ENCODE measurements around the gene GUCY1B1. TPM values are rescaled to one million over a fixed set of nuclear protein-coding genes. Genes with fewer than 3 reads are reported as not detected.
A peak's percentile ranks its signal among the peaks of the same experiment; 100 is the strongest.

GUCY1B1 gene
- total RNA-seq, 8 experiments from 2014 or later, result 0.17 to 25.0 (median 13.0) TPM

DNA sequence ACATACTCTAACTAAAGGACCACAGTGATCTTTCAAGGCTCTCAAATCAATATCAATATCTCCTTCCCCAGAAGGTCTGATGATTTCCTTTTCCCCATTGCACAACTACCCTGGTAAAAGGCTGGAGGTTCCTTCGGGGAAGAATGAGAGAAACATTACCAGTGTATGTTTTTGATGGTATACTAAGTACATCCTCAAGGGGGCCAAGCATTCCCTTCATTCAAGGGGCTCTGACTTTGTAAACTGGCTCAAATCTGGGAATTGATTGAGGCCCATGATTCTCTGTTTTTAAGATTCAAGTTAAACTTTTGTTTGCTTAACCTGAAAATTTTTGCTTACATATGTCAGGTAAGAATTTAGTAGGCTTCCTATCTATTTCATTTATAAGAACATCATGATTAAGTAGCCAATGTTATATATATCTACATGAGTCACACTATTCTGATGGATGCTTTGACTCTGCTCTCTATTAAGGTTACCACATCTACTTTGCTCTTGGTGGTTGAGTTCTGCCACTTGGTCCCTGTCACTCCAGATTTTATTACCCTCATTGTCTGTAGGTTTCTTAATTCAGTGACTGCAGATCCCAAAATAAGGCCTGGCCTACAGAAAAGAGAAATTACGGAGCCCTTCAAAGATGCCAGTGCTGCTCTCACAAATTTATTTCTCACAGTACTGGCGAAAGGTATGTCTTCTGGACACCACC, 16.4 kb upstream of the GUCY1B1 start:
- Histone ChIP-seq H3K4me3 (no peak overlapping the region), H3K4me1 (replicated peaks in 1 of 2) (peaks cover 2 to 7% of the 10 kb centered on the region in 2 donors), H3K27ac (no peak overlapping the region)
- 33 to 100% (median 77%) methylated on average over 1 to 3 of the region's 3 CpGs; no CpG with 5 or more reads in 1 of the 10 experiments for WGBS, 10 experiments
- in situ Hi-C loops (cut with MboI; ENCODE audit: low pct_unique_long_range_greater_than_20kb in 2 of 9, low sequenced_read_pairs in 9 of 9, unreplicated experiment in 9 of 9), result no loop called here
- ATAC-seq (replicated peaks in 6 of 8), result no peak

DNA sequence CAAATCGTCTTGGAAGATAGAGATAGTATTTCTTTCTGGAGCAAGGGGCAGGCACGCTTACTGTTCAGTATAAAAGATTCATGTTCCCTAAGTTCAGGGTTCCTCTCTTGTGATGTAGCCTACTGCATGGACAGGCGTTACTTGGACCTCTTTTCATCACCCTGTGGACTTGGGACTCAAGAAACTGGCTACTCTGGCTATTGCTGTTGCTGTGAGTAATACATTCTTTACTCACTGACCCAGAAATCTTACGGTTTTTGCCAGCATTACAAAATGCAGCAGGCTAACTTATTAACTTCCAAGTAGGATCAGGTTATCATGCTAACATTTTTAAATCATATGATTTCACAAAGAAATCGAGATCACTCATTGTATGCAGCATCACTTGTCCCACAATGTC, 12.8 kb upstream of the GUCY1B1 start:
- Histone ChIP-seq H3K4me3 (no peak overlapping the region), H3K27ac (no peak overlapping the region), H3K4me1 (replicated peaks in 1 of 2) (peaks cover 4 to 7% of the 10 kb centered on the region in 2 donors)
- WGBS, 10 experiments, result 5 to 100% (median 68%) methylated on average over 1 to 4 of the region's 5 CpGs
- ATAC-seq (replicated peaks in 6 of 8), result no peak
- in situ Hi-C loops (cut with MboI; ENCODE audit: low pct_unique_long_range_greater_than_20kb in 2 of 9, low sequenced_read_pairs in 9 of 9, unreplicated experiment in 9 of 9), result no loop called here

DNA sequence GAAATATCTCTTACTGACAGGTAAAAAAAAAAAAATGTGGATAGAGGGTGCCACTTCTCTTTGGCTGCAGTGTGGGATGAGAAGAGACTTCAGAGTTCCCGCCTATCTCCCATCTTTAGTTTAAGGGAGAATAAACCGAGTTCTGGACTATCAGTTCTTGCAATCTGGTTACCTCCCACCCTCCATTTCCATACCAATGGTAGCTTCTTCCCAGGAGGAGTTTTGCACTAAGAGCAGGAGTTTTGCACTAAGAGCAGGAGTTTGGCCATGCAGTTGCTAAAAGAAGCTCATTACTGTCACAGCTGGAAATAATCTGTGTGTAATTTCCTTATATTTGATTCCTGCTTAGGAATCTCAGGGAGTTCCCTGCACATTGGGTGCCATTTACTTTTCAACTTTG, 10.8 kb upstream of the GUCY1B1 start:
- Histone ChIP-seq H3K27ac (no peak overlapping the region), H3K4me3 (no peak overlapping the region), H3K4me1 (replicated peaks in 1 of 2) (peaks cover 4 to 7% of the 10 kb centered on the region in 2 donors)
- in situ Hi-C loops (cut with MboI; ENCODE audit: low pct_unique_long_range_greater_than_20kb in 2 of 9, low sequenced_read_pairs in 9 of 9, unreplicated experiment in 9 of 9), result no loop called here
- 0 to 71% (median 67%) methylated on average over 1 of the region's 2 CpGs; no CpG with 5 or more reads in 7 of the 10 experiments for WGBS, 10 experiments
- ATAC-seq (replicated peaks in 6 of 8), result no peak

DNA sequence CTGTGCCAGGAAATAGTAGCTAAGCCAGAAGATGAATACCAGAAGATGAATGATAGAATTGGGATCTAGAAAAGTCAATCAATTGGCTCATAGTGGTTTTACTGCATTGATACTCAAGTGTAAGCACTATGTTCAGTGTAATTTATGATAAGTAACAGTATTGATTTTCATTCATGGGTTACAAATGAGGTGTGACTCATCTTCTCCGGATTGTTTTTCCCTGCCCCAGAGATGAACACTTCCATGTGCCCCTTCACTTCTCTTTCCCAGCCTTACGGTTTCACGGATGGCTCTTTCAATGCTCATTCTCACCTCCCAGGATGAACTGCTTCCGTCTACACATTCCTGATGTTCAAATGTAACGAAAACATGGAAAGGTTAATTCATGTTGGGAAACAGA, 9.8 kb upstream of the GUCY1B1 start:
- peaks cover 4 to 7% of the 10 kb centered on the region in 2 donors for H3K4me1 ChIP-seq (replicated peaks in 1 of 2)
- no peak overlapping the region for H3K4me3 ChIP-seq
- peak in 5 of 8 experiments; percentile 36 to 59 (median 46) for ATAC-seq (replicated peaks in 6 of 8)
- 43 to 100% (median 82%) methylated on average over 1 to 5 of the region's 5 CpGs for WGBS, 10 experiments
- in situ Hi-C loops (cut with MboI; ENCODE audit: low pct_unique_long_range_greater_than_20kb in 2 of 9, low sequenced_read_pairs in 9 of 9, unreplicated experiment in 9 of 9), result no loop called here
- H3K27ac ChIP-seq, result no peak overlapping the region

DNA sequence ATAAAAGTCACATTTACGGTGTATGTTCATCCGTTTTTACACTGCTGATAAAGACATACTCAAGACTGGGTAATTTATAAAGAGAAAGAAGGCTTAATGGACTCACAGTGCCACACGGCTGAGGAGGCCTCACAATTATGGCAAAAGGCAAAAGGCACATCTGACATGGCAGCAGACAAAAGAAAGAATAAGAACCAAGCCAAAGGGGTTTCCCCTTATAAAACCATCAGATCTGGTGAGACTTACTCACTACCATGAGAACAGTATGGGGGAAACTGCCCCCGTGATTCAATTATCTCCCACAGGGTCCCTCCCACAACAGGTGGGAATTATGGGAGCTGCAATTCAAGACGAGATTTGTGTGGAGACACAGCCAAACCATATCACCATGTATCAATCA, 7.3 kb upstream of the GUCY1B1 start:
- peaks cover 2 to 4% of the 10 kb centered on the region in 2 donors for H3K4me1 ChIP-seq (replicated peaks in 1 of 2)
- H3K4me3 ChIP-seq, result no peak overlapping the region
- in situ Hi-C loops (cut with MboI; ENCODE audit: low pct_unique_long_range_greater_than_20kb in 2 of 9, low sequenced_read_pairs in 9 of 9, unreplicated experiment in 9 of 9), result no loop called here
- 21 to 83% (median 62%) methylated on average over 2 to 5 of the region's 5 CpGs; no CpG with 5 or more reads in 2 of the 10 experiments for WGBS, 10 experiments
- ATAC-seq (replicated peaks in 6 of 8), result no peak
- no peak overlapping the region for H3K27ac ChIP-seq

DNA sequence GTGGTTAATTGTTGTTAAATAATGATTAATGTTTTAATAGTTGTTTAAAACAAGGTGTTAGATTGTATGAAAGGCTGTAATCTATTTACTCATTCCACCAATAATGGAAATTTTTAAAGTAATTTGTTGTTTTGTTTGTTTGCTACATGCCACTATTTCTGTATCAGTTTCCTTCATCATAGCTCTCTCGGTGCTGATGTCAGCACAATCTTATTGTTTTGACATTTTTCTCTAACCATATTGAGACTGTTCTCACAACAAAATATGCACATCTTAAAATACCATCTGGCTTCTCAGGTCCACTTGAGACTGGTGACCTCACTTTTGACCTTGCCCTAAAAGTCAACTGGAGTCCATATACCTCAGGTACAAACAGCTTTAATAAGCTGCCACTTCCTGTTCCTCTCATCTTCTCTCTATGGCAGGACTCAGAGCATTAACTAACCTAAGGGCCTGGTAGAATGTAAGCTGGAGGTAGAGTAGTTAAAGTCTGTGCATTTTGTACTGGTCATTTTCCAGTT, 1.0 kb upstream of the GUCY1B1 start:
- no peak for ATAC-seq (replicated peaks in 6 of 8)
- no peak overlapping the region for H3K27ac ChIP-seq
- in situ Hi-C loops (cut with MboI; ENCODE audit: low pct_unique_long_range_greater_than_20kb in 2 of 9, low sequenced_read_pairs in 9 of 9, unreplicated experiment in 9 of 9), result no loop called here
- no peak overlapping the region for H3K4me3 ChIP-seq
- H3K4me1 ChIP-seq (replicated peaks in 1 of 2), result peaks cover 4 to 12% of the 10 kb centered on the region in 2 donors
- 40 to 100% (median 89%) methylated on average over 1 of the region's 1 CpG; no CpG with 5 or more reads in 2 of the 10 experiments for WGBS, 10 experiments

DNA sequence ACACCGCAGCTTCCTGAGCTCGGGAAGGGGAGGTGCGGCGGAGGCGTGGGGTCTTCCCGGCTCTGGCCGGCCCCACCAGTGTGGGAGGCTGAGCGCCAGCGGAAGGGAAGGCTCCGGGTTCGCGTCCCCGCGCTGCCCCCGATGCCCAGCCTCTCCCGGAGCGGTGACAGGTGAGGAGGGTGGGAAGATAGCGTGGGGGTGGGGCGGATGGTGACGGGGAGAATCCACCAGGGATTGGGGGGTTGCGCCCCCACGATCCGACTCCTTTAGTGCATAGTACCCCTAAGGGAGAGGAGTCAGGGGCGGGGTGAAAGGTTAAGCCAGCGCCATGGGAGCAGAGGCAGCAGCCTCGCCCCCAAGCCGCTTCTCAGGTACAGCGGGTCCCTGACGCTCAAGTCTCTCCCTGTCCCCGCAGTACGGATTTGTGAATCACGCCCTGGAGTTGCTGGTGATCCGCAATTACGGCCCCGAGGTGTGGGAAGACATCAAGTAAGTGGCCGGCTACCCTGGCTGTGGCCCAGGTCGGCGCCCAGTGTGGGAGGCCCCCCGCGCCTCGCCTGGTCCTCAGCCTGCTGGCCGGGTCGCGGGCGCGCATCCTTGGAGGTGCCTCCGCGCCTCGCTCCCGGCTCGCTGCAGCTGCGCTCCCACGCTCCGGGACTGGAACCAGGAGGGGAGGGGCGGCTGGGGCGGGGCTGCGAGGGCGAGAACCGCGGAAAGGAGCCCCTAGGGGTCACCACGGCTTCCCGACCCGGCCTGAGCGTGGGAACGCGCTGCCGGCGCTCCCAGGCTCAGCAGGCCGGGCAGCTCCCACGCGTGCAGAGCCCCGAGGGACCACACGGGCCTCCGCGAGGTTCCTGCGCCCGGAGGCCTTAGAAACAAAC, 791 bp downstream of the GUCY1B1 start:
- ATAC-seq (replicated peaks in 6 of 8), result peak in 7 of 8 experiments; percentile 11 to 51 (median 39)
- Histone ChIP-seq H3K27ac (peak overlapping the region; percentile 82 to 86), H3K4me1 (replicated peaks in 1 of 2) (peaks cover 4 to 12% of the 10 kb centered on the region in 2 donors), H3K4me3 (peak overlapping the region; percentile 75 to 96 (median 88))
- WGBS, 10 experiments, result 0 to 3% (median 0%) methylated on average over 6 to 11 of the region's 77 CpGs; no CpG with 5 or more reads in 7 of the 10 experiments
- in situ Hi-C loops (cut with MboI; ENCODE audit: low pct_unique_long_range_greater_than_20kb in 2 of 9, low sequenced_read_pairs in 9 of 9, unreplicated experiment in 9 of 9), result no loop called here

GRCh38 chr4:155761047-155761446, 2.2 kb downstream of the GUCY1B1 start:
- Histone ChIP-seq H3K4me1 (replicated peaks in 1 of 2) (peaks cover 4 to 19% of the 10 kb centered on the region in 2 donors), H3K27ac (no peak overlapping the region), H3K4me3 (no peak overlapping the region)
- 76 to 100% (median 100%) methylated on average over 1 to 3 of the region's 3 CpGs; no CpG with 5 or more reads in 1 of the 10 experiments for WGBS, 10 experiments
- no peak for ATAC-seq (replicated peaks in 6 of 8)
- in situ Hi-C loops (cut with MboI; ENCODE audit: low pct_unique_long_range_greater_than_20kb in 2 of 9, low sequenced_read_pairs in 9 of 9, unreplicated experiment in 9 of 9), result no loop called here

DNA sequence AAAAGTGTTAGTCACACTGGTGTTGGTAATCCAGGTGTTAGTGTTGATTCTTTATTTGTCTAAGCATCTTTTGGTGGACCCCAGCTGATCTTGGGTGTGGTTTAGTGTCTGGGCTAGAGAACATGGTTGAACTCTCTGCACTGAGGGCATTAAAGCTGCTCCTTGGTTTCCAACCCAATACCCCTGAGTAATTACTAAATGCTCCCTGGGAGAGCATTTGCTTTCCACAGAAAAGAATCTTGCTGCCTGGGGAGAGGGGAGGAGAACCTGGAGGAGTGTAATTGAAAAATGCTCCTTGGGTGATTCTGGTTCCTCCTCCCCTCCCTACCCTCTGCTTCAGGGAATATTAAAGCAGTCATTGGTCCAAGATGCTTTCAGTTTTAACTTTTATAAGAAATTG, 3.1 kb downstream of the GUCY1B1 start:
- H3K4me1 ChIP-seq (replicated peaks in 1 of 2), result peaks cover 4 to 26% of the 10 kb centered on the region in 2 donors
- no peak overlapping the region for H3K27ac ChIP-seq
- in situ Hi-C loops (cut with MboI; ENCODE audit: low pct_unique_long_range_greater_than_20kb in 2 of 9, low sequenced_read_pairs in 9 of 9, unreplicated experiment in 9 of 9), result no loop called here
- H3K4me3 ChIP-seq, result no peak overlapping the region
- ATAC-seq (replicated peaks in 6 of 8), result no peak

GRCh38 chr4:155762334-155762733, 3.5 kb downstream of the GUCY1B1 start:
- Histone ChIP-seq H3K4me1 (replicated peaks in 1 of 2) (peaks cover 4 to 30% of the 10 kb centered on the region in 2 donors), H3K27ac (no peak overlapping the region), H3K4me3 (no peak overlapping the region)
- ATAC-seq (replicated peaks in 6 of 8), result no peak
- in situ Hi-C loops (cut with MboI; ENCODE audit: low pct_unique_long_range_greater_than_20kb in 2 of 9, low sequenced_read_pairs in 9 of 9, unreplicated experiment in 9 of 9), result no loop called here

DNA sequence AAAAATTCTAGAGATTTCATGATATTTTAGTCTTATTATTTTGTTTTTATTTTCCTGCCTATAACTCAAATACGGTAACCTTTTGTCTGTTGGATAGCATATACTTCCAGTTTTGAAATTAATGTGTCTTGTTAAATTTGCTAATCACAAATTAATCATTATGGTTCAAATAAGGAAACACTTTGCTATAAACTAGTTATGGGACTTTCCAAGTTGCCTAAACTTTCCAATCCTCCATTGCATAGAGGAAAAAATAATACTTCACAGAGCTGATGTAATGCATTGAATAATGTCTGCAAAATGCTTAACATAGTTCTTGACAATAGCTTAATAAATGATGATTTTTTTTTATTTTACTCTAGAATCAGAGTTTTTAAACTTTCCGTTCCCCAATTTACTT, 4.7 kb downstream of the GUCY1B1 start:
- WGBS, 10 experiments, result 42 to 100% (median 84%) methylated on average over 1 to 2 of the region's 2 CpGs
- peaks cover under 1 to 26% of the 10 kb centered on the region in 2 donors for H3K4me1 ChIP-seq (replicated peaks in 1 of 2)
- in situ Hi-C loops (cut with MboI; ENCODE audit: low pct_unique_long_range_greater_than_20kb in 2 of 9, low sequenced_read_pairs in 9 of 9, unreplicated experiment in 9 of 9), result no loop called here
- no peak overlapping the region for H3K27ac ChIP-seq
- ATAC-seq (replicated peaks in 6 of 8), result no peak
- no peak overlapping the region for H3K4me3 ChIP-seq

DNA sequence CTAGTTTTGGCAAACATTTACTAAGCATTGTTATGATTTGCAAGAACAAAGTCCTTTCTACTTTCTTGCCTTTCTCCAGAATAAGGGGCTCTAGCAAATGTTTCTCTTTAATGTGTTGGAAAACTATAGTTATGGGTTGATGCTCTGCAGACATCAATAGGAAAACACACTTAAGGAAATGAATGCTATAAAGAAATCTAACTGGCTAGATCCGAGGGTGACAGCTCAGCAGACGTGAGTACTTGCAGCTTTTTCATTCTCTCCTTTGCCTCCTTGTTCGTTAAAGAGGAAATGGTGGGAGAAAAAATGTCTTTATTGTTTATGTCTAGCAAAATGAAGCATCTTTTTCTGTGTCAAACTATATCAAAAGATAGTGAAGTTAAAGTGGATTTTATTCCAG, 6.3 kb downstream of the GUCY1B1 start:
- no peak overlapping the region for H3K27ac ChIP-seq
- H3K4me3 ChIP-seq, result no peak overlapping the region
- WGBS, 10 experiments, result 6 to 100% (median 71%) methylated on average over 1 to 3 of the region's 3 CpGs
- in situ Hi-C loops (cut with MboI; ENCODE audit: low pct_unique_long_range_greater_than_20kb in 2 of 9, low sequenced_read_pairs in 9 of 9, unreplicated experiment in 9 of 9), result no loop called here
- no peak for ATAC-seq (replicated peaks in 6 of 8)
- peaks cover 0 to 25% of the 10 kb centered on the region in 2 donors for H3K4me1 ChIP-seq (replicated peaks in 1 of 2)

- Histone ChIP-seq H3K27ac (no peak overlapping the region), H3K4me3 (no peak overlapping the region), H3K4me1 (replicated peaks in 1 of 2) (peaks cover 0 to 21% of the 10 kb centered on the region in 2 donors)
- in situ Hi-C loops (cut with MboI; ENCODE audit: low pct_unique_long_range_greater_than_20kb in 2 of 9, low sequenced_read_pairs in 9 of 9, unreplicated experiment in 9 of 9), result no loop called here
- peak in 5 of 8 experiments; percentile 42 to 92 (median 64) for ATAC-seq (replicated peaks in 6 of 8)
- WGBS, 10 experiments, result 0 to 100% (median 60%) methylated on average over 1 to 2 of the region's 2 CpGs; no CpG with 5 or more reads in 1 of the 10 experiments
Measured at GRCh38 chr4:155766622-155767021, 7.8 kb downstream of the GUCY1B1 start.

Measured in motor neuron (in vitro differentiated cells).